ENCODE results near the gene UBL4A. TPM values are rescaled to one million over a fixed set of nuclear protein-coding genes. Genes with fewer than 3 reads are reported as not detected.

The UBL4A gene
- total RNA-seq, 1 experiment from 2014 or later: 39.1 TPM

DNA sequence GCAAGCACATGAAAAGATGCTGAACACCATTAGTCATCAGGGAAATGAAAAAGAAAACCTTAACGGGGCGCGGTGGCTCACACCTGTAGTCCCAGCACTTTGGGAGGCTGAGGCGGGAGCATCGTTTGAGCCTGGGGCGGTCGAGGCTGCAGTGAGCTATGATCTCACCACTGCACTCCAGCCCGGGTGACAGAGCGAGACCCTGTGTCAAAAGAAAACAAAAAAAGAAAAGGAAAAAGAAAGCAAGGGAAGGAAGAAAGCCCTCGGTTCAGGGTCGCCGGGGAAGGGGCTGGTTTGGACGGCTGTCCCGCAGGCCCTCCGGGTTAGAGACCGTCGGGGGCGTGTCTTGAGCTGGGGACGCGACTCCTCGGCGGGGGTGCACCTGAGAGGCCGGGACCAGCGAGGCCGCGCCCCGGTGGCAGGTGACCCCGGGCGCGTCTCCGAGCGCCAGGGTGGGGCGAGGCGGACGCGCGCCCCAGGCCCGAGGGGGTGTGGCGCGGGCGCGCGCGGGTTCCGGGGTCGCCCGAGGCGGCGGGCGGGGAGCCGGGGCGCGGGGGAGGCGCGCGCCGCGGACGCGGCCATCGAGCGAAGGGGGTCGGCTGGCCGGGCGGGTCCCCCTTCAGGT is 28.8 kb downstream of the UBL4A start:
- H3K4me3 ChIP-seq: peak overlapping the region; percentile 37
- no peak overlapping the region for H3K27ac ChIP-seq
- H3K27me3 ChIP-seq (replicated peaks): no peaks in the 10 kb centered on the region
- no peak for DNase-seq (ENCODE audit: low read depth in 1 of 2, low spot score in 2 of 2)
- H3K9me3 ChIP-seq (replicated peaks): no peaks in the 10 kb centered on the region
- H3K4me1 ChIP-seq (replicated peaks): peaks cover 12% of the 10 kb centered on the region
- H3K36me3 ChIP-seq: no peaks in the 10 kb centered on the region; the same call in 1 of the 2 replicates

DNA sequence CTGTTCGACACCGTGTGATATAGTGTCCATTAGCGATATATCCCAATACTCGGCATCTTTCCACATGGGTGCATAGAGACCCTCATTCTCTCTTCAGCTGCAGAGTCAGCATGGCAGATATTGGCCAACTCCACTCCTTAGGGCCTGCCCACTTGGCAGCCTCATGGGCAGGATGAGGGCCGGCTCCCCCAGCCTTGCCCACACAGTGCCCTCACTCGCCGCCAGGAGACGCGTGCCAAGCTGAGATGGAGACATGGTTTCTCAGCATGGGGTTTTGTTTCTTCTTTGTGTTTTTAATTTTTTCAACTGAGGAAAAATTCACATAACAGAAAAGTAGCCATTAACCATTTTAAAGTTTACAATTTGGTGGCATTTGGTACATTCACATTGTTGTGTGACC is 33.6 kb downstream of the UBL4A start:
- H3K27ac ChIP-seq: no peak overlapping the region
- no peaks in the 10 kb centered on the region for H3K9me3 ChIP-seq (replicated peaks)
- H3K36me3 ChIP-seq: peaks cover 15% of the 10 kb centered on the region

DNA sequence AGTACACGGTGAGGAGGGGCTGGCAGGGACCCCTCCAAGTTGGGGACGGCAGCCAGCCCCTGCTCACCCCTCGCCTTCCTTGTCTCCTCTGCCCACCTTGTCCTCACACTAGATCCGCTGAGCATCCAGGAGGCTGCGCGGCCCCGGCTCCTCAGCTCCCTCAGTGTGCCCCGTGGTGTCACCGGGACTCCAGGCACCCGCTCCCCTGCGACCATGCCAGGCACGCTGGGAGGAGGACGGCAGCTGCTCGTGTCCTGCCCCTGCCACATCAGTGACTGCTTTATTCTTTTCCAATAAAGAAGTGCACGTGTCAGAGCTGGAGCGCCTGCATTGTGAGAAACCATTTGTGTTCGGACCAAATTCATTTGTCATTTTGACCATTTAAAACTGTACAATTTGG is 36.1 kb downstream of the UBL4A start:
- Histone ChIP-seq H3K27ac (no peak overlapping the region), H3K4me3 (no peak overlapping the region), H3K9me3 (replicated peaks) (no peaks in the 10 kb centered on the region), H3K27me3 (replicated peaks) (no peaks in the 10 kb centered on the region), H3K36me3 (peaks cover 25% of the 10 kb centered on the region), H3K4me1 (replicated peaks) (peaks cover 4% of the 10 kb centered on the region)
- DNase-seq (ENCODE audit: low read depth in 1 of 2, low spot score in 2 of 2): no peak

More for the DNA sequence above, 33.6 kb downstream of the UBL4A start:
- Histone ChIP-seq H3K4me1 (replicated peaks) (peaks cover 12% of the 10 kb centered on the region), H3K27me3 (replicated peaks) (no peaks in the 10 kb centered on the region), H3K4me3 (no peak overlapping the region)
- no peak for DNase-seq (ENCODE audit: low read depth in 1 of 2, low spot score in 2 of 2)

DNA sequence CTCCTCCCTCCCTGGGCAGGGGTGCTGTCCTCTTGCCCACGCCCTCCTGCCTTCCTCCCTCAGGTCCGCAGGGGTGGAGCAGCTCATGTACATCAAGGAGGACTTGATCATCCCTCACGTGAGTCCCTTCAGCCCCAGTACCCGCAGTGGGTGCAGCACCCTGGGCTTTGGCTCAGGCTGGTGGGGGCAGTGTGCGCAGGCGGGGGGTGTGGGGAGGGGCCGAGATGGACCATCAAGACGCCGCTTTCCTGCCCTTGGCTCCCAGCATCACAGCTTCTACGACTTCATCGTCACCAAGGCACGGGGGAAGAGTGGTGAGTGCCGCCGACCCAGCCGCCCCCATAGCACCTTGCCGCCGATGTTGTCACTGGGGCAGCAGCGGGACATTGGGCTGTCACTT is 36.8 kb downstream of the UBL4A start:
- Histone ChIP-seq H3K4me3 (no peak overlapping the region), H3K27me3 (replicated peaks) (no peaks in the 10 kb centered on the region), H3K36me3 (peaks cover 25% of the 10 kb centered on the region), H3K27ac (no peak overlapping the region), H3K9me3 (replicated peaks) (no peaks in the 10 kb centered on the region), H3K4me1 (replicated peaks) (peaks cover 7% of the 10 kb centered on the region)
- DNase-seq (ENCODE audit: low read depth in 1 of 2, low spot score in 2 of 2): no peak

DNA sequence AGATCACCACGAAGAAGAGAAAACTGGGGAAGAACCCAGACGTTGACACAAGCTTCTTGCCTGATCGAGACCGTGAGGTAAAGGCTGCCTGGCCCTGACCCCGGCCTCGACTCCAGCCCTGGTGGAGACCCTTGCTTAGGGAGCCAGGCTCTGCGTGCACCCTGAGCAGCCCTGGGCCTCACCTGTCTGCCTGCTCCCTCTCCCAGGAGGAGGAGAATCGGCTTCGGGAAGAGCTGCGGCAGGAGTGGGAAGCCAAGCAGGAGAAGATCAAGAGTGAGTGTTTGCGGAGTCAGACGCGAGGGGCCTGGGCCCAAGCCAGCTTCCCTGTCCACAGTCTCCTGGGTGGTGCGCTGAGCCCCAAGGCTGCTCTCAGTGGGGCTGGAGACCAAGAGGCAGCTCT is 37.9 kb downstream of the UBL4A start:
- peaks cover 29% of the 10 kb centered on the region for H3K36me3 ChIP-seq
- no peaks in the 10 kb centered on the region for H3K27me3 ChIP-seq (replicated peaks)
- DNase-seq (ENCODE audit: low read depth in 1 of 2, low spot score in 2 of 2): no peak
- H3K4me1 ChIP-seq (replicated peaks): peaks cover 10% of the 10 kb centered on the region
- no peak overlapping the region for H3K27ac ChIP-seq
- no peaks in the 10 kb centered on the region for H3K9me3 ChIP-seq (replicated peaks)
- no peak overlapping the region for H3K4me3 ChIP-seq

DNA sequence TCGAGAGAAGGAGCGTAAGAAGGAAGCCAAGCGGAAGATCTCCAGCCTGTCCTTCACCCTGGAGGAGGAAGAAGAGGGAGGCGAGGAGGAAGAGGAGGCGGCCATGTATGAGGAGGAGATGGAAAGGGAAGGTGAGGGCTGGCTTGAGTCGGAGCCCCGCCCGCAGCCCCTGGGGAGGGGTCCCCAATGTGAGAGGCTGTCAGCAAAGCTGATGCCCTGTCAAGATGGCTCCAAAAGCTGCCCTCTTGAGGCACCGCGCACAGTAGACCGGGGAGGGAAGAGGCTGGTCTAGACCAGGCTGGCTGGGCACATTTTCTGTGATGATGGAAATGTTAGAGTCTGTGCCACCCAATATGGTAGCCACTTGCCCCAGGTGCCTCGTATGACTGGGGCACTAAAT is 40.0 kb downstream of the UBL4A start:
- Histone ChIP-seq H3K4me3 (no peak overlapping the region), H3K36me3 (peaks cover 42% of the 10 kb centered on the region), H3K4me1 (replicated peaks) (peaks cover 11% of the 10 kb centered on the region), H3K9me3 (replicated peaks) (no peaks in the 10 kb centered on the region), H3K27ac (no peak overlapping the region), H3K27me3 (replicated peaks) (no peaks in the 10 kb centered on the region)
- DNase-seq (ENCODE audit: low read depth in 1 of 2, low spot score in 2 of 2): no peak

DNA sequence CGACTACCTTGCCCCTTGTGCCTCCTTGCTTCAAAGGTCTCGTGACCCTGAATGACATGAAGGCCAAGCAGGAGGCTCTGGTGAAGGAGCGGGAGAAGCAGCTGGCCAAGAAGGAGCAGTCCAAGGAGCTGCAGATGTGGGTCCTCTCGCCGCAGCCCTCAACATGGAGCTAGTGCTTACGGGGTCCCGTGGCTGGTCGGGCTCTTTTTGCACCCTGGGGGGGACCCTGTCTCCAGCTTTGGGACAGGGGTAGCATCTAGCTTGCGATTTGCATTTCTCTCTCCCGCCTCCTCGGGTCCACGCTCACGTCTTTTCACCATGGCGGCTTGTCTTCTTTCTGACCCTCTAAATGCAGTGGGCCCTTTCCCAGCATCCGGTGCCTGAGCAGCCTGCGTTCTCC is 40.6 kb downstream of the UBL4A start:
- Histone ChIP-seq H3K4me1 (replicated peaks) (peaks cover 11% of the 10 kb centered on the region), H3K27me3 (replicated peaks) (no peaks in the 10 kb centered on the region), H3K9me3 (replicated peaks) (no peaks in the 10 kb centered on the region), H3K27ac (no peak overlapping the region), H3K36me3 (peaks cover 45% of the 10 kb centered on the region), H3K4me3 (no peak overlapping the region)
- DNase-seq (ENCODE audit: low read depth in 1 of 2, low spot score in 2 of 2): no peak

DNA sequence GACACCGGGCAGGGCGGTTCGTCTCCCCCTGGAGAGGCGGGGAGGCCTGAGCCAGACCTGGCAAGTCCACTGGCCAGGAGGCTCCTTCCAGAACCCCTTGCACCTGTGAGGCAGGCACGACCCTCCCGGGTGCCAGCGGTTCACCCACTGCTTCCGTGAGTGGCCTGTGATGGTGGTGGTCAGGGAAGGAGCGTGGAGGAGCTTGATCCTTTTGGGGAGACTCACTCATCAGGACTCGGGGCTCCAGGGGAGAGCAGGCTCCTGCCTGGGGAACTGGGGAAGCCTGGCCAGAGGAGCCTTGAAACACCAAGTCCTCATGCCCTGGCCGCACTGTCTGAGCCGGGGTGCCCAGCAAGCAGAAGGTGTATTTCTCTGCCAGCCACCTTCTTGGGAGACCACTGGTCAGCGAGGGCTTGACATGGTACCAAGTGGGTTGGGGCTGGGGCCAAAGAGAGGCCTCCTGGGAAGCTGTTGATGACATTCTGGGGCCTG is 41.6 kb downstream of the UBL4A start:
- peaks cover 11% of the 10 kb centered on the region for H3K4me1 ChIP-seq (replicated peaks)
- peak overlapping the region; percentile 19; the same call in 1 of the 2 replicates for H3K27ac ChIP-seq
- H3K36me3 ChIP-seq: peaks cover 45% of the 10 kb centered on the region
- DNase-seq (ENCODE audit: low read depth in 1 of 2, low spot score in 2 of 2): no peak
- no peaks in the 10 kb centered on the region for H3K9me3 ChIP-seq (replicated peaks)
- H3K4me3 ChIP-seq: peak overlapping the region; percentile 69
- H3K27me3 ChIP-seq (replicated peaks): no peaks in the 10 kb centered on the region

DNA sequence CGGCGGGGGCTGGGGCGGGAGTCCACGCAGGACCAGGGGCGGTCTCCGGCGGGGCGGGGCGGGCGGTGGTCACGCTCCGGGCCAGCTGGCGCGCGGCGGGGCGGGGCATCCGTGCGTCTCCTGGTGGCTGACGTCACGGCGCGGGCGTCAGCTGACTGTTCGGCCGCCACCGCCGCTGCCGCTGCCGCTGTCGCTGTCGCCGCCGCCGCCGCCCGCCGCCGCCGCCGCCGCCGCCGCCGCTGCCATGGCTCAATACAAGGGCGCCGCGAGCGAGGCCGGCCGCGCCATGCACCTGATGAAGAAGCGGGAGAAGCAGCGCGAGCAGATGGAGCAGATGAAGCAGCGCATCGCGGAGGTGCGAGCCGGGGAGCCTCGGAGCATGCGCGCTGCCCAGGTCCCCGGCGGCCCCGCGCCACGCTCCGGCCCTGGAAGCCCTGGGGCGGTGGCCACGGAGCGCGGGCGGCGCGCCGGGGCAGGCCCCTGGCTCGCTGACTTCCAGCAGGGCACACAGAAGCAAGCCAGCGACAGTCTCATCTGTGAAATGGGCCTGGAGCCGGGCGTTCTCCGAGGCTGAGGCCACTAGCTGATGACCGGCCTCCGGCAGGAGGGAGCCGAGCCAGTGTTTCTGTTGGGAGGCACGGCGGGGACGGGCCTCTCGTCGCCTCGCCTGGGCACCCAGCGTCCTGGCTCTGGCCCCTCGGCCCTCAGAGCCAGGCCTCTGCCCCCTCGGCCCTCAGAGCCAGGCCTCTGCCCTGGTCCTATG is 42.2 kb downstream of the UBL4A start, which contains the start of gene FAM50A:
Gene FAM50A (plus strand): TSS at position 150 of the 763 bp plus-strand sequence. CDS start 95 bp downstream, at position 245.
- Histone ChIP-seq H3K27me3 (replicated peaks) (no peaks in the 10 kb centered on the region), H3K9me3 (replicated peaks) (no peaks in the 10 kb centered on the region), H3K4me3 (peak within 1 kb of the TSS; percentile 69), H3K27ac (peak within 1 kb of the TSS; percentile 19; the same call in 1 of the 2 replicates), H3K4me1 (replicated peaks) (peaks cover 11% of the 10 kb centered on the region), H3K36me3 (peaks cover 49% of the 10 kb centered on the region)
- DNase-seq (ENCODE audit: low read depth in 1 of 2, low spot score in 2 of 2): peak; percentile 37 to 65

DNA sequence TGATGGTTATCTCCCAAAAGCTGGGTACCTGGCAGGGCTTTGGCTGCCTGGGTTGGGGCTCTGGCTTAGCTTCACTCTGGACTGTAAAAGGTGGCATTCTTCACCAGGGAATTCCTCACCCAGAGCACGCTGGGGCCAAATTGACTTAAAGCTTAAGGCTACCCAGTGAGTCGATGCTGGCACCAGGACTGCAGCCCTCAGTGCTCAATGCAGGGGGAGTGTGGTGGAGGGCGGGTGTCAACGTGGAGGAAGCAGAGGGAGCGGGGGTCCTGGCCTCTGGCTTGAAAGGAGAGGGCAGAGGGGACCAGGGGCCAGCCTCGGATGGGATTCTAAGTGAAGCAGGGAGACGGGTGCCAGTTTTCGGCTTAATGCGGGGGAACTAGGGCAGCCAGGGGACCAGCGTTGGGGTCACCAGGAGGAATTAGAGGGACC is 42.9 kb downstream of the UBL4A start:
- Histone ChIP-seq H3K4me1 (replicated peaks) (peaks cover 13% of the 10 kb centered on the region), H3K27me3 (replicated peaks) (no peaks in the 10 kb centered on the region), H3K4me3 (peak overlapping the region; percentile 69), H3K27ac (no peak overlapping the region), H3K9me3 (replicated peaks) (no peaks in the 10 kb centered on the region), H3K36me3 (peaks cover 49% of the 10 kb centered on the region)
- DNase-seq (ENCODE audit: low read depth in 1 of 2, low spot score in 2 of 2): no peak

DNA sequence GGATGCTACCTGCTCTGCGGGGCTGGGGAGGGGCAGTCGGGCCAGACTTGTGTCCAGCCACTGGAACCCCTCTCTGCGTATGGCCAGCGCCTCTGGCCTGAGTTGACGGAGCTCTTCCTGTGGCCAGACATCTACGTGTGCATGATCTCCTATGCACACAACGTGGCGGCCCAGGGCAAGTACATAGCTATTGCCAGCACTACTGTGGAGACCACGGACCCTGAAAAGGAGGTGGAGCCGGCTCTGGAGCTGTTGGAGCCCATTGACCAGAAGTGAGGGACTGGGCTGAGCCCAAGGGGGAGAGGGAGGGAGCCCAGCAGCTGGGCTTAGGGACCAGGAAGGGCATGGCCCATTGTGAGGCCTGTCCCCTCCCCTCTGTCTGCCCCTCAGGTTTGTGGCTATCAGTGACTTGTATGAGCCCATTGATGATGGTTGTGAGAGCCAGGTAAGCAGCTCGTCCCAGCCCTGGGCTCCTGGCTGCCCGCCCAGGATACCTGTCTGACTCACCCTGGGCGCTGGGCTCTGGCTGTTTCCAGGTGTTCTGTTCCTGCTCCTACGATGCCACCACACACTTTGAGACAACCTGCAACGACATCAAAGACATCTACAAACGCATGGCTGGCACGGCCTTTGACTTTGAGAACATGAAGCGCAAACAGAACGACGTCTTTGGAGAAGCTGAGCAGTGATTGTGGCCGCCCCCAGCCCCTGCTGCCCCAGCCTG is 44.3 kb downstream of the UBL4A start:
- Histone ChIP-seq H3K36me3 (peaks cover 50% of the 10 kb centered on the region), H3K27me3 (replicated peaks) (no peaks in the 10 kb centered on the region), H3K4me1 (replicated peaks) (peaks cover 17% of the 10 kb centered on the region), H3K4me3 (no peak overlapping the region), H3K27ac (no peak overlapping the region), H3K9me3 (replicated peaks) (no peaks in the 10 kb centered on the region)
- no peak for DNase-seq (ENCODE audit: low read depth in 1 of 2, low spot score in 2 of 2)

DNA sequence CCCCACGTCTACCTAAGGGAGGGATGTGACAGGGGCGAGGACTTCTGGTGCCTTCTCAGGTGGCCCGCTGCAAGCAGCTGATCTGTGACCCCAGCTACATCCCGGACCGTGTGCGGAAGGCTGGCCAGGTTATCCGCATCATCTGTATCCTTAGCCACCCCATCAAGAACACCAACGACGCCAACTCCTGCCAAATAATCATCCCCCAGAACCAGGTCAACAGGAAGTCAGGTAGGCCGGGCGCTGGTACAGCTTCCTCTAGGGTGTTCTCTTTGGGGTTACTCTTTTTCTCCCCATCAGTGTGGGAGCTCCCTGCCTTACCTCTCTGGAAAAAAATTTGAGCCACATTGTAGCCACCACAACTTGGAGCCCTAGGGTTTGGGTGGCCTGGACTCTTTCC is 44.9 kb downstream of the UBL4A start:
- peaks cover 51% of the 10 kb centered on the region for H3K36me3 ChIP-seq
- no peaks in the 10 kb centered on the region for H3K27me3 ChIP-seq (replicated peaks)
- peaks cover 17% of the 10 kb centered on the region for H3K4me1 ChIP-seq (replicated peaks)
- no peak overlapping the region for H3K27ac ChIP-seq
- H3K9me3 ChIP-seq (replicated peaks): no peaks in the 10 kb centered on the region
- no peak for DNase-seq (ENCODE audit: low read depth in 1 of 2, low spot score in 2 of 2)
- no peak overlapping the region for H3K4me3 ChIP-seq

DNA sequence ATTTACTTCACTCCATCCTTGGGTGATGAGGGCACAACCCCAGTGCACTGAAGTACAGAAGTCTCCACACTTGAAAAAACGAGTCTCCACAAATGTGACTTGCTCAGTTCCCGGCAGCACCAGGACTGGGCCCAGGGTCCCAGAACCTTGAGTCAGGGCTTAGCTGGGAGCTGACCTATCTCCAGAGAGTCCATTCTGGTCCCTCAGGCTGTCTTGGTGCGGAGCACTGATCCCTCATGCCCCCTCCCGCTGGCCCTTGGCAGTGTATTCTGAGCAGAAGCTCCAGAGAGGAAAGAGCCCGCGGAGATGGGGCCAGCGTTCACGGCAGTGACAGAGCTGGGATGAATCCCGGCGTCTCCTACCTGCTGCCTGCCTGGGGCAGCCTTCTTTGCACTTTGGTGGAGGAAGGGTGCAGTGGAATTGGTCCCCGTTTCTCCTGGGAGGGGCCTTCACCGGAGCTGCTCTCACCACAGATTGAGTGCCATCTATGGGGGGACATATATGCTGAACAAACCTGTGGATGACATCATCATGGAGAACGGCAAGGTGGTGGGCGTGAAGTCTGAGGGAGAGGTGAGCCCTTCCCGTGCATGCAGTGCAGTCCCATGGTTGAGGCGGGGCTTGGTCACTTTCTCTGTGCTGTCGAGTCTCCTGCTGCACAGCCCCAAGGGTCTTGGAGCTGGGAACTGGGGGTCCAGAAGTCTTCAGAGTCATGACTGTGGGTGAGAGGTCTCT is 45.6 kb downstream of the UBL4A start:
- Histone ChIP-seq H3K4me1 (replicated peaks) (peaks cover 21% of the 10 kb centered on the region), H3K27me3 (replicated peaks) (no peaks in the 10 kb centered on the region), H3K36me3 (peaks cover 53% of the 10 kb centered on the region), H3K9me3 (replicated peaks) (no peaks in the 10 kb centered on the region), H3K27ac (no peak overlapping the region), H3K4me3 (no peak overlapping the region)
- DNase-seq (ENCODE audit: low read depth in 1 of 2, low spot score in 2 of 2): no peak

All from SJSA1 (cell line).